ENCODE results near the gene ADGRB2. TPM values are rescaled to one million over a fixed set of nuclear protein-coding genes. Genes with fewer than 3 reads are reported as not detected.

ADGRB2 gene
- total RNA-seq = 21.5 to 24.0 TPM (median 21.9 TPM) in 3 replicates

- peaks cover 49% of the 10 kb centered on the region for H3K27me3 Mint-ChIP-seq (ENCODE audit: low read depth)
- peak within 1 kb of the TSS; percentile 71 for H3K4me3 Mint-ChIP-seq
- H3K9me3 Mint-ChIP-seq = no peaks in the 10 kb centered on the region
- no peak for DNase-seq (ENCODE audit: low spot score in 2 of 2, unreplicated experiment in 2 of 2)
- H3K36me3 Mint-ChIP-seq = no peaks in the 10 kb centered on the region
- TF ChIP-seq CTCF (IDR thresholded peaks at IDR 0.05; ENCODE audit: unreplicated experiment) = no peak
- peaks cover 26% of the 10 kb centered on the region for H3K4me1 Mint-ChIP-seq
- H3K27ac Mint-ChIP-seq = no peak within 1 kb of the TSS
These were observed at the start of gene ADGRB2 for GRCh38 chr1:31764312-31765040. Gene ADGRB2, minus strand, starts transcription at chr1:31764340. Its CDS starts 7,119 bp downstream, at chr1:31757221.

- Mint-ChIP-seq H3K9me3 (peaks cover under 1% of the 10 kb centered on the region), H3K4me3 (no peak overlapping the region), H3K27me3 (ENCODE audit: low read depth) (no peaks in the 10 kb centered on the region), H3K4me1 (peaks cover 4% of the 10 kb centered on the region), H3K27ac (no peak overlapping the region), H3K36me3 (no peaks in the 10 kb centered on the region)
- TF ChIP-seq CTCF (IDR thresholded peaks at IDR 0.05; ENCODE audit: unreplicated experiment) = no peak
- no peak for DNase-seq (ENCODE audit: low spot score in 2 of 2, unreplicated experiment in 2 of 2)
These were observed 48.2 kb upstream of the ADGRB2 start for GRCh38 chr1:31812158-31812829.

GRCh38 chr1:31811605-31812004 is 47.5 kb upstream of the ADGRB2 start:
- DNase-seq (ENCODE audit: low spot score in 2 of 2, unreplicated experiment in 2 of 2) = no peak
- Mint-ChIP-seq H3K4me1 (peaks cover 4% of the 10 kb centered on the region), H3K4me3 (no peak overlapping the region), H3K27ac (no peak overlapping the region), H3K27me3 (ENCODE audit: low read depth) (no peaks in the 10 kb centered on the region), H3K9me3 (no peaks in the 10 kb centered on the region), H3K36me3 (no peaks in the 10 kb centered on the region)
- no peak for TF ChIP-seq CTCF (IDR thresholded peaks at IDR 0.05; ENCODE audit: unreplicated experiment)

- no peak for TF ChIP-seq CTCF (IDR thresholded peaks at IDR 0.05; ENCODE audit: unreplicated experiment)
- DNase-seq (ENCODE audit: low spot score in 2 of 2, unreplicated experiment in 2 of 2) = no peak
- H3K4me1 Mint-ChIP-seq = peaks cover 1% of the 10 kb centered on the region
- H3K9me3 Mint-ChIP-seq = no peaks in the 10 kb centered on the region
- no peak overlapping the region for H3K27ac Mint-ChIP-seq
- no peaks in the 10 kb centered on the region for H3K36me3 Mint-ChIP-seq
- H3K27me3 Mint-ChIP-seq (ENCODE audit: low read depth) = no peaks in the 10 kb centered on the region
- no peak overlapping the region for H3K4me3 Mint-ChIP-seq
These were observed 45.6 kb upstream of the ADGRB2 start for GRCh38 chr1:31809698-31810097.

GRCh38 chr1:31807273-31808048 is 43.3 kb upstream of the ADGRB2 start:
- H3K36me3 Mint-ChIP-seq = no peaks in the 10 kb centered on the region
- no peaks in the 10 kb centered on the region for H3K9me3 Mint-ChIP-seq
- TF ChIP-seq CTCF (IDR thresholded peaks at IDR 0.05; ENCODE audit: unreplicated experiment) = no peak
- H3K4me3 Mint-ChIP-seq = no peak overlapping the region
- no peak for DNase-seq (ENCODE audit: low spot score in 2 of 2, unreplicated experiment in 2 of 2)
- H3K27me3 Mint-ChIP-seq (ENCODE audit: low read depth) = no peaks in the 10 kb centered on the region
- no peaks in the 10 kb centered on the region for H3K4me1 Mint-ChIP-seq
- H3K27ac Mint-ChIP-seq = no peak overlapping the region

All from mesothelial cell of epicardium (in vitro differentiated cells).